ENCODE data around the gene SERPINA12. TPM values are rescaled to one million over a fixed set of nuclear protein-coding genes. Genes with fewer than 3 reads are reported as not detected.

The SERPINA12 gene, protein sequence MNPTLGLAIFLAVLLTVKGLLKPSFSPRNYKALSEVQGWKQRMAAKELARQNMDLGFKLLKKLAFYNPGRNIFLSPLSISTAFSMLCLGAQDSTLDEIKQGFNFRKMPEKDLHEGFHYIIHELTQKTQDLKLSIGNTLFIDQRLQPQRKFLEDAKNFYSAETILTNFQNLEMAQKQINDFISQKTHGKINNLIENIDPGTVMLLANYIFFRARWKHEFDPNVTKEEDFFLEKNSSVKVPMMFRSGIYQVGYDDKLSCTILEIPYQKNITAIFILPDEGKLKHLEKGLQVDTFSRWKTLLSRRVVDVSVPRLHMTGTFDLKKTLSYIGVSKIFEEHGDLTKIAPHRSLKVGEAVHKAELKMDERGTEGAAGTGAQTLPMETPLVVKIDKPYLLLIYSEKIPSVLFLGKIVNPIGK
- total RNA-seq (not detected), total RNA-seq (0 reads per million in 2 donors)

DNA sequence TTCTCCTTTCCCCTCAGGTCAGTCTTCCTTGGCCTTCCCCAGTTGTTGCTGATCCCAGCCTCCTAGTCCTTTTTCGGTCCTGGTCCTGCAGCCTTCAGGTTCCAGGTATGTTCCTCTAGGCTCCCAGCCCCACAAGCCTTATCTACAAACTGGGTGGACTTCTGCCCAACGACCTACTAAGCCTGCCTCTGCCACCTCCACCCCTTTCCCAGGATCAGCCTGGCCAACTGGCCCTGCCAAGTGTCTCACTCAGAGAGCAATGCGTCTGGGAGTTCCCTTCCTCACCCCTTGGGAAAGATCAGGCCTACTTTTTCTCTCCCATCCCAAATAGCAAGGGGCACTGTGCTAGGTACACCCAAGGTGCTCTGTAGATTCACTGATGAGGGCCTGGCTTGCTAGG is at the start of gene SERPINA12:
Gene SERPINA12 (minus strand): TSS at position 114 of the 400 bp plus-strand sequence. CDS start 11,072 bp downstream, outside the sequence.
- H3K27ac Mint-ChIP-seq: no peak within 1 kb of the TSS
- peaks cover 48% of the 10 kb centered on the region for H3K27me3 Mint-ChIP-seq
- H3K4me1 Mint-ChIP-seq: no peaks in the 10 kb centered on the region
- H3K9me3 ChIP-seq (ENCODE audit: control insufficient read depth, low read length, poor library complexity, severe bottlenecking): no peaks in the 10 kb centered on the region
- no peaks in the 10 kb centered on the region for H3K36me3 Mint-ChIP-seq (ENCODE audit: low read depth)
- DNase-seq: no peak
- H3K4me3 Mint-ChIP-seq: no peak within 1 kb of the TSS
- no peak for ATAC-seq

DNA sequence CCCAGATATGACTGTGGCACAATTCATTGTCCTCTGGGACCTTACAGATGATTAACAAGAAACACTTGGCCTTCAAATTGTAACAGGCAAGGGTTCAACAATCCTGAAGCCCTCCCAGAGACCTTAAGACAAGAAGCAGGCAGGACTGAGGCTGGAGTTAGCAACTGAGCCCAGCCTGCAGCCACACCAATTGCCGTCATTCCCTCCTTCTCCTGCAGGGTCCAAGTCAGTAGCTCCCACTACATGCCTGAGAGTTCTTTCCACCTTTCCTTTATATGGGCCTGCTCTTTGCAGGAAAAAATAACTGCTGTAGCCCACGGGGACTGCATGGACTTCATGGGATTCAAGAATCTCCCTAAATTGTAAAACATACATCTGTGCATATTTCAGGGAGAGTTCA is 49.6 kb upstream of the SERPINA12 start:
- no peaks in the 10 kb centered on the region for H3K4me1 Mint-ChIP-seq
- no peak for DNase-seq
- H3K27ac Mint-ChIP-seq: no peak overlapping the region
- peaks cover 30% of the 10 kb centered on the region for H3K27me3 Mint-ChIP-seq
- H3K9me3 ChIP-seq (ENCODE audit: control insufficient read depth, low read length, poor library complexity, severe bottlenecking): no peaks in the 10 kb centered on the region
- no peak overlapping the region for H3K4me3 Mint-ChIP-seq
- ATAC-seq: no peak
- no peaks in the 10 kb centered on the region for H3K36me3 Mint-ChIP-seq (ENCODE audit: low read depth)

DNA sequence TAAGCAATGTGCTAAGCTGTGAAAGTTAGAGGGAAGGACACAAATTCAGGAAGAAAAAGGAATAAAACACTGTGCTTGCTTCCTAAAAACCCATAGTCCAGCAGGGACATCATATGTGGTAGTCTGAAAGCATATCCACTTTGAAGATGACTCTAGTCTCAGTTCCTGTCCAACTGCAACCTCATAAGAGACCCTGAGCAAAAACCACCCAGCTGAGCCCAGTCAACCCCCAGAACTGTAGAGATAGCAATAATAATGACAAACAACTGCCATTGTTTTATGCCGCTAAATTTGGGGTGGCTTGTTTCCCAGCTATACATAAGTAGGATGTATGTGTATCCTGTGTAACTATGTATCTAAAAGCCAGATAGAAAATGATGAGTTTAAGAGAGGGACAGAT is 48.1 kb upstream of the SERPINA12 start:
- Mint-ChIP-seq H3K4me1 (no peaks in the 10 kb centered on the region), H3K27ac (no peak overlapping the region), H3K4me3 (no peak overlapping the region), H3K36me3 (ENCODE audit: low read depth) (no peaks in the 10 kb centered on the region), H3K27me3 (peaks cover 37% of the 10 kb centered on the region)
- DNase-seq (no peak), ATAC-seq (no peak)
- no peaks in the 10 kb centered on the region for H3K9me3 ChIP-seq (ENCODE audit: control insufficient read depth, low read length, poor library complexity, severe bottlenecking)

DNA sequence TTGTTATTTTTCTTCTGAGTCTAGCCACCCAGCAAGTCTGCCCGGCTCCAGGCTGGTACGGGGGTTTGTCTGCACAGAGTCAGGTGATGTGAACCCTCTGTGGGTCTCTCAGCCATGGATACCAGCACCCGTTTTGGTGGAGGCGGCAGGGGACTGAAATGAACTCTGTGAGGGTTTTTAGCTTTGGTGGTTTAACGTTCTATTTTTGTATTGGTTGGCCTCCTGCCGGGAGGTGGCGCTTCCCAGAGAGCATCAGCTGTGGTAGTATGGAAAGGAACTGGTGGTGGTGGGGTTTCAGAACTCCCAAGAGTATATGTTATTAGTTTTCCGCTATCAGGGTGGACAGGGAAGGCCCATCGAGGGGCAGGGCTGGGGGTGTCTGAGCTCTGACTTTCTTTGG is 46.7 kb upstream of the SERPINA12 start:
- H3K4me1 Mint-ChIP-seq: no peaks in the 10 kb centered on the region
- H3K27me3 Mint-ChIP-seq: peaks cover 35% of the 10 kb centered on the region
- H3K27ac Mint-ChIP-seq: no peak overlapping the region
- H3K4me3 Mint-ChIP-seq: no peak overlapping the region
- no peaks in the 10 kb centered on the region for H3K36me3 Mint-ChIP-seq (ENCODE audit: low read depth)
- ATAC-seq (no peak), DNase-seq (no peak)
- H3K9me3 ChIP-seq (ENCODE audit: control insufficient read depth, low read length, poor library complexity, severe bottlenecking): no peaks in the 10 kb centered on the region

DNA sequence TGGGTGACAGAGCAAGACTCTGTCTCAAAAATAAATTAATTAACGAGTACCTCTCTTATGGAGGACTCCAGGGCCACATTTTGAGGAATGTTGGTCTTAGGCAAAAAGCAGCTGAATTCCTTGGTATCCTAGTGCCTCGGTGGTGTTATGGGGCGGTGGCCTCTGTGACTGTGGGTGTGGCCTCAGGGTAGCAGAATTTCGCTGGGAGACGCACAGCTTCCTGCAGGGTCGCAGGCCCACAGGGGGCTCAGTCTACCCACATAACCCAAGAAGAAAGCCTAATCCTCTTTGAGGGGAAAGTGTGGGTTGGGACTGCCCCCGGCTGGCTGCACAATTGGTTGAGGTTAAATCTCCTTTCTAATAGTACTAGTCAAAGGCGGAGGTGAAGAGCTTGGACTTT is 40.8 kb upstream of the SERPINA12 start:
- Mint-ChIP-seq H3K27me3 (peaks cover 38% of the 10 kb centered on the region), H3K27ac (no peak overlapping the region), H3K4me3 (no peak overlapping the region), H3K4me1 (no peaks in the 10 kb centered on the region), H3K36me3 (ENCODE audit: low read depth) (no peaks in the 10 kb centered on the region)
- H3K9me3 ChIP-seq (ENCODE audit: control insufficient read depth, low read length, poor library complexity, severe bottlenecking): no peaks in the 10 kb centered on the region
- ATAC-seq: no peak
- no peak for DNase-seq

DNA sequence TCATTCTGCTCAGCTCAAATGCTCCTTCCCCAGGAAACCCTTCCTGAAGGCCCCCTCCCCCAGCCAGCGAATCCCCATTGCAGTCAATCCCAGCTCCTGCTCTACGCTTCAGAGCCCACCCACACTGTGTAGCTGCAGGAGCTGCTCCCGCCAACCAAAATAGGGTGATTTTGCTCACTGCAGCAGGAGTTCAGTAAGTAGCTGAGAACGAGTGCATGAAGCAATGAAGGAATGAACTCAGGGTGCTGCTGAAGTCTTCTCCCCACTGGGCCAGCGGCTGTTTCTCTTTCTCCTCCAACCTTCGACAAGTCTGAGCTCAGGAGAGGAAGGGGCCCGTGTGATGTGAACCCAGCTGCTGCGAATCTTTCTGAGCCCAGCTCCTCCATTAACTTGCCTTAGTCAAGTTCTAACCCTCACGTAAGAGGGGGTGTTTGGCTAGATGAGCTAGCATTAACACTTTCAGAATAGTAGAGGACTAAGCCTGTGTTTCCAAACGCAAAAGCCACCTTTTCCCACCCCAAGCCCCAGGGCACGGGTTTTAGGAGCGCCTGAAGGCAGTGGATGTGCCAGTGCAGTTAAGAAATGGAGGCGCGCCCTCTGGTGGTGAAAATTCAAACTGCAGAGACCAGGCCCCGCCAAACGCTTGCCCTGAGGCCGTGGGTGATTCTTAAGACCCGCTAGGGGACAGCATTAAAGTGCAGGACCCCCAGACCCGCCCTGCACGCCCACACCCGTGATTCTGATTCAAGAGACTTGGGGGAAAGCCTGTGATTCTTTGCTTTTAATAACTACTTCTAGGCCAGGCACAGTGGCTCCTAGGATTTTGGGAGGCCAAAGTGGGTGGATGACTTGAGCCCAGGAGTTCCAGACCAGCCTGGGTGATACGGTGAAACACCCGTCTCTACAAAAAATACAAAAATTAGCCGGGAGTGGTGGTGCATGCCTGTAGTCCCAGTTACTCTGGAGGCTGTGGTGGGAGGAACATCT is 40.0 kb upstream of the SERPINA12 start:
- peak; percentile 18 to 53 (median 24) for DNase-seq
- Mint-ChIP-seq H3K4me3 (no peak overlapping the region), H3K4me1 (no peaks in the 10 kb centered on the region)

DNA sequence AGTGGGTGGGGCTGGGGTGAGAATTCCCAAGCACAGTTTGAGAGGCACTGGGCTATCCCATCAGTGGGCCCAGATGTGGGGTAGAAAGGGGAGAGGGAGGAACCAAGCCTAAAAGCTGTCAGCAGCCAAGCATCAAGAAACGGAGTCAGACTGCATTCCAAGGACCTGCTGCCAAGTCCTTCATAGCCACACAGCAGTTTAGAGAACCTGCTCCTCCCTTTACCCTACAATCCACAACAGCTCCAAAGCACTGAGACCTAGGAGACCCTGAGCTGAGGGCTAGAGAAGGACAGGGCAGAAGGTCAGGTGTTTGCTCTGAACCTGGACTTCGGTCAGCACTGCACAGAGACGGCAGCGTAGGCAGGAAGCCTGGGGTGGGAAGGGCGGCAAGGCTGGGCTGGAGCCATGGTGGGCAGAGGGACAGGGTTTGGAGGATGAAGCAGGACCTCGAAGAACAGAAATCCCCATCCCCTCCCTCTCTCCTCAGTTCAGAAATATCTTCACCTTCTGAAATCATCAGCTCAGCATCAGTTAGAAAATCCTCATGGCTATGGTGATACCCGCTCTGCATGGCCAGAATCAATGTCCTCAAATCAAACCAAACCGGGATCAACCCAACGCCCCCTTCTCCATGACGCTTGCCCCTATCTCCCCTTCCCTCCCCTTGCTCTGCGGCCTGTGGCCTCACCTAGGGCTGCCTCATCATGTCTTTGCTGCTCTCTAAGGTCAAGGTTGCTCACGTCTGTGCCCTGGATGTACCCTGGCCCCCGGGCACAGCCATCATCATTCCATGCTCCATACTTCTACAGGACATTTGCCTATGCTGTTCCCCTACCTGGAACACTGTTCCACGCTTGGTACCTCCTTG is 39.1 kb upstream of the SERPINA12 start:
- Mint-ChIP-seq H3K27ac (no peak overlapping the region), H3K4me1 (no peaks in the 10 kb centered on the region), H3K4me3 (no peak overlapping the region), H3K36me3 (ENCODE audit: low read depth) (no peaks in the 10 kb centered on the region), H3K27me3 (peaks cover 32% of the 10 kb centered on the region)
- no peaks in the 10 kb centered on the region for H3K9me3 ChIP-seq (ENCODE audit: control insufficient read depth, low read length, poor library complexity, severe bottlenecking)
- ATAC-seq: no peak
- DNase-seq: no peak

More for the DNA sequence above, 40.0 kb upstream of the SERPINA12 start:
- no peak overlapping the region for H3K27ac Mint-ChIP-seq
- H3K9me3 ChIP-seq (ENCODE audit: control insufficient read depth, low read length, poor library complexity, severe bottlenecking): no peaks in the 10 kb centered on the region
- H3K36me3 Mint-ChIP-seq (ENCODE audit: low read depth): no peaks in the 10 kb centered on the region
- peak; percentile 64 for ATAC-seq
- H3K27me3 Mint-ChIP-seq: peaks cover 38% of the 10 kb centered on the region

DNA sequence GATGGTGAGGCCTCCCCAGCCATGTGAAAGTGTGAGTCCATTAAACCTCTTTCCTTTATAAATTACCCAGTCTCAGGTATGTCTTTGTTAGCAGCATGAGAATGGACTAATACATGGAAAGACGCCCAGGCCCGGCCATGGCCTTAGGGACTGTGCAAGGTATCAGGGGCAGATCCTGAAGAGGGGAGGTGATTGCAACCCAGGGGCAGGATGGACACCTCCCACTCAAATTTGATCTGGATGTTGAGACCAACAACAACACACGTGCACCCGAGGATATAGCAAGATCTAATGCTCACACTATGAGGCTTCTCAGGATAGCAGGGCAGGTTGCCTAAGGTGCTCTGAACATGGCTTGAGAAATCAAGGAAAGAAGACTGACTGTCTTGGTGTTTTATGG is 38.5 kb upstream of the SERPINA12 start:
- Mint-ChIP-seq H3K4me1 (no peaks in the 10 kb centered on the region), H3K27me3 (peaks cover 30% of the 10 kb centered on the region), H3K4me3 (no peak overlapping the region), H3K36me3 (ENCODE audit: low read depth) (no peaks in the 10 kb centered on the region), H3K27ac (no peak overlapping the region)
- DNase-seq (no peak), ATAC-seq (no peak)
- no peaks in the 10 kb centered on the region for H3K9me3 ChIP-seq (ENCODE audit: control insufficient read depth, low read length, poor library complexity, severe bottlenecking)

DNA sequence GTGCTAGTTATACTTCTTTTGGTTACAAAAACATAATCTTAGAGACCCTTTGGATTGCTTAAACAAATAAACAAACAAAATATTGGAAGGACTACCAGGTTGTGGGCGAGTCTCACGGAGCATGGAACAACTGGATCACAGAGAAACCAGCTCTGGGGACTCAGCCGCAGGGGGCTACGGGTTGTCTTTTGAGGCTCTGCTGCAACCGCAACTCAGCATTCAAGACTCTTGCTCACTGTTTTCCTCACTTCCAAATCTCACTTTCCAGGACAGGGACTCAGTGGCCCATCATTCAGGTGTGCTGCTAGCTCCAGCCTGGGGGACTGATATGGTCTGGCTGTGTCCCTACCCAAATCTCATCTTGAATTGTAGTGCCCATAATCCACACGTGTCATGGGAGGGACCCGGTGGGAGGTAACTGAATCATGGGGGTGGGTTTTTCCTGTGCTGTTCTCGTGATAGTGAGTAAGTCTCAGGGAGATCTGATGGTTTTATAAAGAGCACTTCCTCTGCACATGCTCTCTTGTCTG is 37.9 kb upstream of the SERPINA12 start:
- Mint-ChIP-seq H3K27me3 (peaks cover 30% of the 10 kb centered on the region), H3K36me3 (ENCODE audit: low read depth) (no peaks in the 10 kb centered on the region), H3K4me3 (no peak overlapping the region), H3K4me1 (no peaks in the 10 kb centered on the region), H3K27ac (no peak overlapping the region)
- no peak for DNase-seq
- H3K9me3 ChIP-seq (ENCODE audit: control insufficient read depth, low read length, poor library complexity, severe bottlenecking): no peaks in the 10 kb centered on the region
- ATAC-seq: no peak

DNA sequence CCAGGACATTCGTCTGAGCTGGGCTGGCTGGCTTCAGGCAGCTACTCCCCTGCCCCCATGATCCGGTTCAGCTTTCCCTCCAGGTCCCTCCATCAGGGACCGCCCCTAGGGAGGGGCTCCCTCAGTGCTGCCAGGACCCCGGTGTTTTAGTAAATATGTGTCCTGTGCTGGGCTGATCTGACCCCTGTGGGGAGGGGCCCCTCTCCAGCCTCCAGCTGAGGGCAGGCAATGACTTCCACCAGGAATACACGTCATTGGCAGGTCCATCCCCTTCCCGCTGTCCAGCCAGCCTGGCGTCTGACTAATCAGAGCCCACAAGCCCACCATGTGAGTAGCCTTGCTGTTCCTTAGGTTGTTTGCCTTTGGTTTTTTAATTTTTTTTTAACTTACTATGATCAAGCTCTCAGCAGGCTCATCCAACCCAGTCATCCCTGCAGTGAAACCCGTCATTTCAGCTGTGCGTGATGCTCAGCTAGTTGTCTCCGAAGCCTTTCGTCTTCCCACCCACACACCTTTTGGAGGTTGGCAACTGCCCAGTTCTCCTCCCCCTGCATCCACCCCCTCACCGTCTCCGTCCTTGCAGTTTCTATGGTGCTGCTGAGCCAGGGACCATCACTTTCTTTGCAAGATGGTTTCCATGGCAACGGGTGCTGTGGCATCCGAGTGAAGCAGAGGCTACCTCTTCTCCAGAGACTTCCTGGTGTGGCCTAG is 36.0 kb upstream of the SERPINA12 start:
- DNase-seq: no peak
- no peaks in the 10 kb centered on the region for H3K4me1 Mint-ChIP-seq
- H3K9me3 ChIP-seq (ENCODE audit: control insufficient read depth, low read length, poor library complexity, severe bottlenecking): no peaks in the 10 kb centered on the region
- no peaks in the 10 kb centered on the region for H3K36me3 Mint-ChIP-seq (ENCODE audit: low read depth)
- H3K27me3 Mint-ChIP-seq: peaks cover 35% of the 10 kb centered on the region
- ATAC-seq: no peak
- no peak overlapping the region for H3K4me3 Mint-ChIP-seq
- H3K27ac Mint-ChIP-seq: no peak overlapping the region

DNA sequence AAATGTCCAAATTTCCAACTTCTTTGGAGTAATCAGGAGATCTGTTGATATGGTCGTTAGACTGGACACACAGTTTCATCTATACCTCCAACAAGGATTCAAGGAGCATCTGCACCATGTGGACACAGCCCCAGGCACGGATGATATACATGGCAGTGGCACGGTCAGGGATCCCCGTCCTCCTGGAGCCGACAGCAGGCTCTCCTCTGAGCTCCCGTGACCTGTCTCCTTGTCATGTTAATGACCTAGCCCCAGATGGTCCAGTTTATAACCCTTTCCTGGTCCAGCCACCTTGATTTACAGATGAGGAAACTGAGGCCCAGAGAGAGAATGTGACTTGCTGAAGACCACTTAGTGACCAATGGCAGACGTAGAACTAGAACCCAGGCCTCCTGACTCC is 35.5 kb upstream of the SERPINA12 start:
- Mint-ChIP-seq H3K4me1 (no peaks in the 10 kb centered on the region), H3K4me3 (no peak overlapping the region), H3K27me3 (peaks cover 35% of the 10 kb centered on the region)

More for the DNA sequence above, 35.5 kb upstream of the SERPINA12 start:
- H3K36me3 Mint-ChIP-seq (ENCODE audit: low read depth): no peaks in the 10 kb centered on the region
- no peak for DNase-seq
- no peak for ATAC-seq
- no peak overlapping the region for H3K27ac Mint-ChIP-seq
- no peaks in the 10 kb centered on the region for H3K9me3 ChIP-seq (ENCODE audit: control insufficient read depth, low read length, poor library complexity, severe bottlenecking)

Data from T-helper 17 cell (primary cell).